HepG2 (cell line): ENCODE measurements around the gene ABTB2. TPM values are rescaled to one million over a fixed set of nuclear protein-coding genes. Genes with fewer than 3 reads are reported as not detected.

ENCODE experiments used
- ATAC-seq: fragments of 200-7000 bp; cut with Tn5 transposase; 3 replicates; pipeline ENCODE4 v1.9.1; 2020; ENCODE audit warnings: mild to moderate bottlenecking, moderate library complexity
- BruUV-seq: library from RNA; stranded (reverse); fragments of 400-500 nt; replicated peaks from 2 replicates; lab custom pipeline; 2021; lab: Mats Ljungman, UMichigan
- CTCF ChIA-PET: fragments of 300-600 bp; formaldehyde crosslinking; extraction: SDS; loops from one replicate; lab custom pipeline; 2021; ENCODE audit warnings: low total read pairs, inconsistent platforms, low intra/inter-chr PET ratio; lab: Yijun Ruan, JAX
- POLR2A ChIA-PET: fragments of 350-600 bp; sonication (Branson Sonifier 250); formaldehyde crosslinking; loops from one replicate; lab custom pipeline; 2020; ENCODE audit warnings: antibody characterized with exemption, inconsistent platforms; lab: Yijun Ruan, JAX
- DNase-seq: peaks from one replicate; pipeline ENCODE4 v3.0.0-alpha.2; 2015; ENCODE audit warnings: low spot score
- FAIRE-seq: peaks from 3 replicates; lab custom pipeline; 2011; peaks lifted over from hg19 to GRCh38; lab: Jason Lieb, UNC
- H2AFZ ChIP-seq: one replicate; pipeline ENCODE4 v1.6.1; 2011; ENCODE audit warnings: low read length, inconsistent platforms
- H3K27ac ChIP-seq: fragments of 300-600 bp; 3 replicates; pipeline ENCODE4 v1.8.0; 2011; ENCODE audit warnings: mixed run types, mild to moderate bottlenecking, mixed read lengths, low read length, inconsistent platforms; ENCODE audit not compliant: insufficient read depth; ENCODE audit errors: extremely low read length
- H3K27me3 ChIP-seq, 2 experiments: fragments of 200-600 bp in 1 of 2; 2 replicates in 1 of 2; 3 replicates in 1 of 2; pipeline versions ENCODE4 v1.6.0 to v1.8.0; 2011; ENCODE audit warnings: low read length in 2 of 2, mild to moderate bottlenecking in 2 of 2, moderate library complexity in 2 of 2, inconsistent platforms in 1 of 2; ENCODE audit not compliant: insufficient read depth in 2 of 2, control insufficient read depth in 1 of 2
- H3K36me3 ChIP-seq, 2 experiments: fragments of 200-600 bp in 1 of 2; replicated peaks in 1 of 2; 2 replicates in 1 of 2; 3 replicates in 1 of 2; pipeline versions ENCODE4 v1.5.1 to v1.8.0; 2011; ENCODE audit warnings: low read length in 2 of 2, inconsistent platforms in 1 of 2; ENCODE audit not compliant: insufficient read depth in 2 of 2, control insufficient read depth in 1 of 2
- H3K4me1 ChIP-seq: 2 replicates; pipeline ENCODE4 v1.5.1; 2012; ENCODE audit warnings: low read length, inconsistent platforms; ENCODE audit not compliant: insufficient read depth
- H3K4me2 ChIP-seq: 2 replicates; pipeline ENCODE4 v1.6.0; 2011; ENCODE audit warnings: low read depth, low read length, inconsistent platforms
- H3K4me3 ChIP-seq, 3 experiments: fragments of 200-600 bp in 1 of 3; sonication (generic), shearing (Covaris generic) in 1 of 3; replicated peaks in 1 of 3; 2 replicates each; pipeline ENCODE4 v1.5.1; 2011 to 2016; ENCODE audit warnings: low read length in 3 of 3, inconsistent platforms in 2 of 3, low read depth in 2 of 3, mild to moderate bottlenecking in 2 of 3, control low read depth in 1 of 3, mixed read lengths in 1 of 3; ENCODE audit not compliant: insufficient read depth in 1 of 3
- H3K79me2 ChIP-seq: one replicate; pipeline ENCODE4 v1.6.1; 2011; ENCODE audit warnings: low read length, inconsistent platforms; ENCODE audit not compliant: insufficient read depth
- H3K9ac ChIP-seq: 2 replicates; pipeline ENCODE4 v1.6.0; 2011; ENCODE audit warnings: mild to moderate bottlenecking, low read depth, low read length, inconsistent platforms; ENCODE audit not compliant: insufficient read depth
- H3K9me3 ChIP-seq: 2 replicates; pipeline ENCODE4 v1.5.1; 2012; ENCODE audit warnings: mild to moderate bottlenecking, low read length
- H4K20me1 ChIP-seq: 2 replicates; pipeline ENCODE4 v1.6.0; 2011; ENCODE audit warnings: inconsistent platforms, mild to moderate bottlenecking, low read length, moderate library complexity; ENCODE audit not compliant: insufficient read depth
- ISX ChIP-seq: sonication (generic); formaldehyde crosslinking; conservative IDR thresholded peaks from 2 replicates; pipeline ENCODE4 v1.5.0; 2020; ENCODE audit warnings: missing genetic modification reagents
- MAZ ChIP-seq, 2 experiments: sonication (generic) in 1 of 2; formaldehyde crosslinking in 1 of 2; IDR thresholded peaks; 2 replicates each; pipeline versions ENCODE4 v1.5.0 to v1.6.1; 2012 to 2020; ENCODE audit warnings: low read depth in 2 of 2, mild to moderate bottlenecking in 2 of 2, borderline replicate concordance in 1 of 2, improper control_type of control experiment in 1 of 2, low read length in 1 of 2, missing genetic modification reagents in 1 of 2, moderate library complexity in 1 of 2
- PTBP1 ChIP-seq: fragments of 200-400 bp; formaldehyde crosslinking; IDR thresholded peaks from 2 replicates; pipeline ENCODE4 v1.6.1; 2018; ENCODE audit warnings: low read length, low read depth; ENCODE audit not compliant: poor library complexity, severe bottlenecking
- RARA ChIP-seq: IDR thresholded peaks from 2 replicates; pipeline ENCODE4 v1.6.1; 2016; ENCODE audit warnings: missing genetic modification reagents, missing compliant biosample characterization
- RBFOX2 ChIP-seq: fragments of 200-400 bp; formaldehyde crosslinking; IDR thresholded peaks from 2 replicates; pipeline ENCODE4 v1.6.1; 2017; ENCODE audit warnings: low read depth, mild to moderate bottlenecking, low read length
- RBM22 ChIP-seq: fragments of 200-400 bp; formaldehyde crosslinking; optimal IDR thresholded peaks from 2 replicates; pipeline ENCODE3; 2017; ENCODE audit warnings: mild to moderate bottlenecking, low read length, moderate library complexity
- ZBTB7A ChIP-seq: sonication (generic); formaldehyde crosslinking; IDR thresholded peaks from 2 replicates; pipeline ENCODE4 v1.8.0; 2022; ENCODE audit warnings: mild to moderate bottlenecking, missing genetic modification reagents
- WGBS: methylation state at CpG from one replicate; pipeline ENCODE4 v1.1.6; 2017; ENCODE audit warnings: low lambda C conversion rate; 5-methylcytosine and 5-hydroxymethylcytosine counted together
- in situ Hi-C: cut with HindIII; loops from 2 replicates; pipeline ENCODE4 v1.10.0; 2017; ENCODE audit warnings: low pct_unique_long_range_greater_than_20kb; ENCODE audit not compliant: extremely low pct_ligation_motif_present
- intact Hi-C: fragments of 100-400 bp; cut with micrococcal nuclease; formaldehyde crosslinking; loops from one replicate; pipeline ENCODE4 v1.10.0; 2022; ENCODE audit not compliant: unreplicated experiment
- polyA plus RNA-seq, 8 experiments: library from polyadenylated mRNA; depleted of rRNA in 3 of 8; stranded (reverse) in 7 of 8; unstranded in 1 of 8; fragments of >200 nt; fragmentation: Illumina TruSeq in 4 of 8; extraction: Trizol in 4 of 8; gene quantifications; 2 replicates each; pipeline versions ENCODE4 v1.2.1 to v1.2.3, GENCODE V29; 2011 to 2016; ENCODE audit warnings: low read depth in 4 of 8, missing spikeins in 1 of 8, mixed read lengths in 1 of 8; ENCODE audit not compliant: insufficient read depth in 1 of 8
- total RNA-seq, 5 experiments: library from RNA; depleted of rRNA; stranded (reverse); fragments of >200 nt; fragmentation: Illumina TruSeq; extraction: Trizol; gene quantifications; 2 replicates each; pipeline ENCODE4 v1.2.3, GENCODE V29; 2016; ENCODE audit warnings: low read depth in 1 of 5
- TF ChIP-seq, protein P1 (sequence below): sonication (generic); formaldehyde crosslinking; IDR thresholded peaks from 2 replicates; pipeline ENCODE4 v1.9.0; 2021; ENCODE audit warnings: mild to moderate bottlenecking, missing genetic modification reagents

ABTB2 gene
- total and polyA plus RNA-seq, 2 of the 13 experiments (the other 11 are each of a cell fraction or from before 2014, with no cell fraction given) = 5.1 to 15.4 TPM

DNA sequence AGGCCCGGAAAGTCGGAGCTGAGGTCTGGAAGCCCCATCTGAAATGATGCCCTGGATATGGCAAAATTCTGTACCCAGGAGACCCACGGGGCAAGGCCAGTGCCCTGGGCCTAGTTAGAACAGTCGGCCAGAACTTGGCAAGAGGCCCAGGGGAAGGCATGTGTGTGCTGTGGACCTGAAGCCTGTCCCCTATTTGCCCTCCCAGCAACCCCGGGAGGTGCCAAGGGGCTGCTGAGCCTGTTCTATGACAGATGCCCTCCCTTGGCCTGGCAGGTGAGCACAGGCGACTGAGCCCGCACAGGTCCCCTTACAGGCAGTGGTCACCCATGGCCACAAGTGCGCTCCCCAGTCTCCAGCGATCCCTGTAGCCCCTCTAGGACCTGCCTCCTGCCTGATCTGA, 200.6 kb downstream of the ABTB2 start:
- Histone ChIP-seq H3K79me2 (no peaks in the 10 kb centered on the region), H3K27ac (no peak overlapping the region), H3K4me2 (no peak overlapping the region), H3K4me1 (no peaks in the 10 kb centered on the region), H3K27me3 (no peaks in the 10 kb centered on the region), H4K20me1 (no peaks in the 10 kb centered on the region), H3K4me3 (no peak overlapping the region), H3K36me3 (peaks cover 22 to 32% of the 10 kb centered on the region in 2 experiments), H3K9me3 (no peaks in the 10 kb centered on the region), H3K9ac (no peak overlapping the region), H2AFZ (no peak overlapping the region)
- CTCF ChIA-PET = no interaction called here
- ATAC-seq = no peak
- in situ Hi-C loops = loop anchor here (25.0 kb wide), 1 partner anchor 755 kb away; the partner anchor contains the start of genes APIP and PDHX
- 88% methylated on average over 7 of the region's 9 CpGs for WGBS
- intact Hi-C loops = no loop called here
- POLR2A ChIA-PET = no interaction called here
- no TSS peak for BruUV-seq
- no peak for FAIRE-seq
- TF ChIP-seq RBFOX2 (no peak), RARA (CRISPR knock-in tag) (no peak), ISX (CRISPR knock-in tag) (no peak), RBM22 (peak; percentile 21), PTBP1 (no peak), ZBTB7A (CRISPR knock-in tag) (no peak), MAZ (IDR thresholded peaks at IDR 0.05; ENCODE audit: borderline replicate concordance, low read depth, low read length) (no peak), MAZ (CRISPR knock-in tag; IDR thresholded peaks at IDR 0.05; ENCODE audit: low read depth) (no peak)
- TF ChIP-seq, protein P1, sequence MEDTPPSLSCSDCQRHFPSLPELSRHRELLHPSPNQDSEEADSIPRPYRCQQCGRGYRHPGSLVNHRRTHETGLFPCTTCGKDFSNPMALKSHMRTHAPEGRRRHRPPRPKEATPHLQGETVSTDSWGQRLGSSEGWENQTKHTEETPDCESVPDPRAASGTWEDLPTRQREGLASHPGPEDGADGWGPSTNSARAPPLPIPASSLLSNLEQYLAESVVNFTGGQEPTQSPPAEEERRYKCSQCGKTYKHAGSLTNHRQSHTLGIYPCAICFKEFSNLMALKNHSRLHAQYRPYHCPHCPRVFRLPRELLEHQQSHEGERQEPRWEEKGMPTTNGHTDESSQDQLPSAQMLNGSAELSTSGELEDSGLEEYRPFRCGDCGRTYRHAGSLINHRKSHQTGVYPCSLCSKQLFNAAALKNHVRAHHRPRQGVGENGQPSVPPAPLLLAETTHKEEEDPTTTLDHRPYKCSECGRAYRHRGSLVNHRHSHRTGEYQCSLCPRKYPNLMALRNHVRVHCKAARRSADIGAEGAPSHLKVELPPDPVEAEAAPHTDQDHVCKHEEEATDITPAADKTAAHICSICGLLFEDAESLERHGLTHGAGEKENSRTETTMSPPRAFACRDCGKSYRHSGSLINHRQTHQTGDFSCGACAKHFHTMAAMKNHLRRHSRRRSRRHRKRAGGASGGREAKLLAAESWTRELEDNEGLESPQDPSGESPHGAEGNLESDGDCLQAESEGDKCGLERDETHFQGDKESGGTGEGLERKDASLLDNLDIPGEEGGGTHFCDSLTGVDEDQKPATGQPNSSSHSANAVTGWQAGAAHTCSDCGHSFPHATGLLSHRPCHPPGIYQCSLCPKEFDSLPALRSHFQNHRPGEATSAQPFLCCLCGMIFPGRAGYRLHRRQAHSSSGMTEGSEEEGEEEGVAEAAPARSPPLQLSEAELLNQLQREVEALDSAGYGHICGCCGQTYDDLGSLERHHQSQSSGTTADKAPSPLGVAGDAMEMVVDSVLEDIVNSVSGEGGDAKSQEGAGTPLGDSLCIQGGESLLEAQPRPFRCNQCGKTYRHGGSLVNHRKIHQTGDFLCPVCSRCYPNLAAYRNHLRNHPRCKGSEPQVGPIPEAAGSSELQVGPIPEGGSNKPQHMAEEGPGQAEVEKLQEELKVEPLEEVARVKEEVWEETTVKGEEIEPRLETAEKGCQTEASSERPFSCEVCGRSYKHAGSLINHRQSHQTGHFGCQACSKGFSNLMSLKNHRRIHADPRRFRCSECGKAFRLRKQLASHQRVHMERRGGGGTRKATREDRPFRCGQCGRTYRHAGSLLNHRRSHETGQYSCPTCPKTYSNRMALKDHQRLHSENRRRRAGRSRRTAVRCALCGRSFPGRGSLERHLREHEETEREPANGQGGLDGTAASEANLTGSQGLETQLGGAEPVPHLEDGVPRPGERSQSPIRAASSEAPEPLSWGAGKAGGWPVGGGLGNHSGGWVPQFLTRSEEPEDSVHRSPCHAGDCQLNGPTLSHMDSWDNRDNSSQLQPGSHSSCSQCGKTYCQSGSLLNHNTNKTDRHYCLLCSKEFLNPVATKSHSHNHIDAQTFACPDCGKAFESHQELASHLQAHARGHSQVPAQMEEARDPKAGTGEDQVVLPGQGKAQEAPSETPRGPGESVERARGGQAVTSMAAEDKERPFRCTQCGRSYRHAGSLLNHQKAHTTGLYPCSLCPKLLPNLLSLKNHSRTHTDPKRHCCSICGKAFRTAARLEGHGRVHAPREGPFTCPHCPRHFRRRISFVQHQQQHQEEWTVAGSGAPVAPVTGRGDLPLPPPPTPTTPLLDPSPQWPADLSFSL (CRISPR knock-in tag) = no peak
- no peak for DNase-seq
